Type B pancreatic cell (in vitro differentiated cells): ENCODE results near the gene OR2S2. TPM values are rescaled to one million over a fixed set of nuclear protein-coding genes. Genes with fewer than 3 reads are reported as not detected.

Experiments used
- DNase-seq: peaks from one replicate; pipeline ENCODE4 v3.0.0; 2021; ENCODE audit warnings: mixed read lengths; ENCODE audit not compliant: unreplicated experiment; ENCODE audit errors: extremely low spot score
- H3K27ac Mint-ChIP-seq: 2 replicates; pipeline ENCODE4 v1.8.0; 2021; ENCODE audit warnings: mild to moderate bottlenecking, mixed read lengths
- H3K27me3 Mint-ChIP-seq: 2 replicates; pipeline ENCODE4 v1.8.0; 2021; ENCODE audit warnings: mixed read lengths
- H3K36me3 Mint-ChIP-seq: 2 replicates; pipeline ENCODE4 v1.8.0; 2021; ENCODE audit warnings: mixed read lengths
- H3K4me1 Mint-ChIP-seq: one replicate; pipeline ENCODE4 v1.8.0; 2021; ENCODE audit warnings: mixed read lengths; ENCODE audit not compliant: unreplicated experiment
- H3K4me3 Mint-ChIP-seq: 2 replicates; pipeline ENCODE4 v1.8.0; 2021; ENCODE audit warnings: mild to moderate bottlenecking, mixed read lengths
- H3K9me3 Mint-ChIP-seq: 2 replicates; pipeline ENCODE4 v1.8.0; 2021; ENCODE audit warnings: mixed read lengths
- total RNA-seq: library from RNA; stranded (reverse); gene quantifications from 2 replicates; pipeline ENCODE4 v1.2.1, GENCODE V29; 2021; ENCODE audit warnings: low replicate concordance
- TF ChIP-seq, protein P1 (sequence below): fragments of 200-600 bp; sonication (generic); conservative IDR thresholded peaks from 2 replicates; pipeline ENCODE4 v1.5.0; 2021; ENCODE audit warnings: antibody characterized with exemption, mild to moderate bottlenecking

The OR2S2 gene
- total RNA-seq, 1 donor from 2014 or later, result not detected

DNA sequence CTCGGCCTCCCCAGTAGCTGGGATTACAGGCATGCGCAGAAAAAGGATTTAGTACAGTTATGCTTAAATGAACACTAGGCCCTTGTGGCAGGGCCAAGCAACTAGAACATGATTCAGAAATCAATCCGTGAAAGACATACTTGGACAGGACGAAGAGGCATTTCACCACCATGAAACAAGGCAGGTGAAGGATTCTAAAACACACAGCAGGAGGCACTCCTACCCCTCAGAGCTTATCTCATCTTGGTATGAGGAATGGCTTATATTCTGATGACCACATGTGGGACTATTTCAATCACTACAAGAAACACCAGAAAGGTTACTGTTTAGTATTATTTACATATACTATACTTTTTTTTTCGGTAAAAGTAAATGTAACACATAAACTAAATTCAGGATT, 15.7 kb downstream of the OR2S2 start:
- Mint-ChIP-seq H3K9me3 (peaks cover 2% of the 10 kb centered on the region), H3K27me3 (peaks cover 36% of the 10 kb centered on the region), H3K27ac (no peak overlapping the region), H3K36me3 (no peaks in the 10 kb centered on the region), H3K4me1 (peaks cover 6% of the 10 kb centered on the region), H3K4me3 (no peak overlapping the region)
- TF ChIP-seq, protein P1, sequence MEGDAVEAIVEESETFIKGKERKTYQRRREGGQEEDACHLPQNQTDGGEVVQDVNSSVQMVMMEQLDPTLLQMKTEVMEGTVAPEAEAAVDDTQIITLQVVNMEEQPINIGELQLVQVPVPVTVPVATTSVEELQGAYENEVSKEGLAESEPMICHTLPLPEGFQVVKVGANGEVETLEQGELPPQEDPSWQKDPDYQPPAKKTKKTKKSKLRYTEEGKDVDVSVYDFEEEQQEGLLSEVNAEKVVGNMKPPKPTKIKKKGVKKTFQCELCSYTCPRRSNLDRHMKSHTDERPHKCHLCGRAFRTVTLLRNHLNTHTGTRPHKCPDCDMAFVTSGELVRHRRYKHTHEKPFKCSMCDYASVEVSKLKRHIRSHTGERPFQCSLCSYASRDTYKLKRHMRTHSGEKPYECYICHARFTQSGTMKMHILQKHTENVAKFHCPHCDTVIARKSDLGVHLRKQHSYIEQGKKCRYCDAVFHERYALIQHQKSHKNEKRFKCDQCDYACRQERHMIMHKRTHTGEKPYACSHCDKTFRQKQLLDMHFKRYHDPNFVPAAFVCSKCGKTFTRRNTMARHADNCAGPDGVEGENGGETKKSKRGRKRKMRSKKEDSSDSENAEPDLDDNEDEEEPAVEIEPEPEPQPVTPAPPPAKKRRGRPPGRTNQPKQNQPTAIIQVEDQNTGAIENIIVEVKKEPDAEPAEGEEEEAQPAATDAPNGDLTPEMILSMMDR, result no peak
- no peak for DNase-seq

DNA sequence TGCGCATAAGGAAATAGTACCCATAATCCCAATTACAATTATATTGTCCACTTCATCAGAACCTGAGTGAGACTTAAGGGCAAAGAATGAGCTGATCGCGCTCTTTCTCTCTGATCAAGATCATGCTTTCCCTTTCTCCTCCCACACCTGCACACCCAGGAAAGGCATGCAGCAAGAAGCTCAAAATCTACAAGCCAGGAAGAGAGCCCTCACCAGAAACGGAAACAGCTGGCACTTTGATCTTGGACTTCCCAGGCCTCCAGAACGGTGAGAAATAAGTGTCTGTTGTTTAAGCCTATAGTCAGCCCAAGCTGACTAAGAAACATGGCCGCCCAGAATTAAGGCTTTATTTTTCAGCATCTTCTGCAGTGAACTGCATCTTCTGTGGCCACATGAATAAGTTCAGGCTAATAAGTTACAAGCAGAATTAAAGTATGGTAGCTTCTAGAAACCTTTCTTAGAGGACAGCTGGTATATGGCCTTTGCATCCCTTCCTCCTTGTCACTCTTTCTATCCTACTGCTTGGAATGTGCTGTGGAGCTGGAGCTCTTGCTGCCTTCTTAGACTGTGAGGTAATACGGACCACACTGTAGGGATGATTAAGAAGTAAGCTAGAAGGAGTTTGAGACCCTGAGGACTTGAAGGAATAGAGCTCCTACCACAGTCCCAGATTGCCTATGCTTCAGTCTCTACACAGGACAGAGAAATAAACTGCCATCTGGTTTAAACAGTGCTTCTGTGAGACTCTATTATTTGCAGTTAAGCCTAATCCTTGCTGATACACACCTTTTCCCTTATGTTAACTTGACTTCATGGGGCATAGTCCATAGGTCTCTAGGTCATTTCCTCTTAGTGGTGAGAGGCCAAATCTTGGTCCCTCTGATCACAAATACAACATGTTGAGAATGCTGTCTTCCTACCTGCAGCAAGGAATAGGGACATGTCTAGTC, 17.2 kb downstream of the OR2S2 start:
- Mint-ChIP-seq H3K36me3 (no peaks in the 10 kb centered on the region), H3K4me1 (peaks cover 7% of the 10 kb centered on the region), H3K27ac (no peak overlapping the region), H3K9me3 (peaks cover 6% of the 10 kb centered on the region), H3K4me3 (no peak overlapping the region), H3K27me3 (peaks cover 36% of the 10 kb centered on the region)
- no peak for DNase-seq
- TF ChIP-seq, protein P1, result no peak

DNA sequence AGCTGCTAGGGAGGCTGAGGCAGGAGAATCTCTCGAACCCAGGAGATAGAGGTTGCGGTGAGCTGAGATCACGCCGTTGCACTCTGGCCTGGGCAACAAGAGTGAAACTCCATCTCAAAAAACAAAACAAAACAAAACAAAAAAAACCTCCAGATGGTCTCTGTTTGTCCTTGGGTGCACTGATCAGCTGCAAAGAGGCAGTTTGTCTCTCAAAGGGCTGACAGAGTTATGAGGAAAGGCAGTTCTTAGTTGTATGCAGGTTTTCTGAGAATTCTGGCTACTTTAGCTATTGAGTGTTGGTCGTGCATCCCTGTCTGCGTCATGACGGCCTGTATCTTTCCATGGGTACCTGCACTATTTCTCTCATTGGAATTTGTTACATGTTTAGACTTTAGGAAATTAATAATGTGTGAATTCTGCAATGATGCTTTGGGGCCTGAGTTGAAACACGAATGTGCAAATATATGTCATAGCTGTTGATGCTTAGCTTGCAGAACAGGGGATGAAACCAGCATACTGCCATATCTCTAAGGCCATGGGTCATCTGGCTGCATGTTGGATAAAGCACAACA, 18.2 kb downstream of the OR2S2 start:
- Mint-ChIP-seq H3K9me3 (peaks cover 6% of the 10 kb centered on the region), H3K4me1 (peaks cover 3% of the 10 kb centered on the region), H3K36me3 (no peaks in the 10 kb centered on the region), H3K27ac (no peak overlapping the region), H3K27me3 (peaks cover 32% of the 10 kb centered on the region), H3K4me3 (no peak overlapping the region)
- no peak for DNase-seq
- TF ChIP-seq, protein P1, result no peak

DNA sequence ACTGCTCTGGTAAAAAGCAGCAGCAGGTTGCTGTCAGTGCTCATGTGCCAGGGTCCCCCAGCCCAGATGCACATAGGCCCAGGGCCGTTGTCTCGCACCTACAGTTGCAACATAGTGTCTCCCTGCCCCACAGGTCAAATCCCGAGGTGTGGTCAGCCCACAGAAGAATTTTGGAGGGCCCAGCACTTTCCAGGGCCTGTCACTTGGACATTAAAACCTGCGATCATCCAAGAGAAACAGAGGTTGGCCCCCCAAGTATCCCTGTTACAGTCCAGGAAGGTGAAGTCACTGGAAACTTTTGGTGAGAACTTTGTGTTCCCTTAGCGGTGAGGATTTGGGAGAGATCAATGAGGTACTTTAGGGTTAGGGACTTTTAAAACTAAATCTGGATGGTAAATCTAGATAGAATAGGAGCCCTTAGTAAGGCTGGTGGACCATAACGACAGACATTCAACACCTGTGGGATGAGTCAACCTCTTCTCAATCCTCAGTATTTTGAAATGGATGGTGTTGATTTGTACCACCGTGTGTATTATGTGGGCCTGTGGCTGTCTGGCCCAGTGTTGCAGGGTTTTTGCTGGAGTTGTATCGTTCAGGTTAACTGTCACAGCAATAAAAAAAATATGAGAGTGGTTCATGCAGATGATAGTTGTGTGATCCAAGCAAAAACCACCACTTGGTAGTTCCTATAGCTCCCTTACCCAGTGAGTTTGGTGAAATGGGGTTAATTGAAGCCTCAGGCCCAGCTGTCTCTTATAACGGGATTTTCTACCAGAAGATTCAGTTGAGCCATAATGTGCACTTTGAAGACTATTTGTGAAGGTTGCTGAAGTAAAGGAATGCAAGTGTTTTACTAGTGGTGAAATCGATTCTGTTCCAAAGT, 19.2 kb downstream of the OR2S2 start:
- Mint-ChIP-seq H3K9me3 (peaks cover 6% of the 10 kb centered on the region), H3K27me3 (peaks cover 26% of the 10 kb centered on the region), H3K4me3 (no peak overlapping the region), H3K4me1 (peaks cover 3% of the 10 kb centered on the region), H3K36me3 (no peaks in the 10 kb centered on the region), H3K27ac (no peak overlapping the region)
- TF ChIP-seq, protein P1, result no peak
- DNase-seq, result no peak

DNA sequence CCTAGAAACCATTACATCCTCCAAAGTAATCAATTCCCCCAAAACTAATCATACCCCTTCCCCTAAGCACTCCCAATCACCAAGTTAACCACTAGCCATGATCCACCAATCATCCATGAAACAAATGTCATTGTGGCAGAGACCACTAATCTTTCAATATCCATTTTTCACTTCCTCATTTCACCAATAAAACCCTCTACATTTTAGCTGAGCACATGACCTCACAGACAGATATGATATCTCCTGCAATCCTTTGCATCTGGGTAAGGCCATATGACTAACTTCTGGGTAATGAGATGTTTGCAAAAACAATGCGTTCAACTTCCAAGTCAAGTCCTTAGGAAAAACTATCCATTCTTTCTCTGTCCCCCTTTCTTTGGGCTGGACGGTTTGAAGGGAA, 20.7 kb downstream of the OR2S2 start:
- DNase-seq, result no peak
- Mint-ChIP-seq H3K4me1 (peaks cover 3% of the 10 kb centered on the region), H3K9me3 (peaks cover 6% of the 10 kb centered on the region), H3K36me3 (no peaks in the 10 kb centered on the region), H3K4me3 (no peak overlapping the region), H3K27me3 (peaks cover 23% of the 10 kb centered on the region), H3K27ac (no peak overlapping the region)
- TF ChIP-seq, protein P1, result no peak
